HepG2 (cell line): ENCODE results near the gene RAB3A. TPM values are rescaled to one million over a fixed set of nuclear protein-coding genes. Genes with fewer than 3 reads are reported as not detected.

Experiments
- ARNTL ChIP-seq: sonication (generic); formaldehyde crosslinking; IDR thresholded peaks from 2 replicates; pipeline ENCODE4 v1.4.0; 2020; ENCODE audit warnings: mild to moderate bottlenecking, missing genetic modification reagents
- ASH2L ChIP-seq: fragments of 300-600, 200-600 bp; sonication (generic); IDR thresholded peaks from 2 replicates; pipeline ENCODE4 v1.7.0; 2017; ENCODE audit warnings: low read depth, mild to moderate bottlenecking, moderate library complexity, mixed read lengths, low read length; ENCODE audit not compliant: insufficient read length
- BATF2 ChIP-seq: sonication (generic); formaldehyde crosslinking; IDR thresholded peaks from 2 replicates; pipeline ENCODE4 v1.8.0; 2022; ENCODE audit warnings: mild to moderate bottlenecking, missing genetic modification reagents, moderate library complexity
- CBX5 ChIP-seq: sonication (generic); formaldehyde crosslinking; IDR thresholded peaks from 2 replicates; pipeline ENCODE4 v1.4.0; 2020; ENCODE audit warnings: missing genetic modification reagents, borderline replicate concordance
- ERF ChIP-seq: IDR thresholded peaks from 2 replicates; pipeline ENCODE4 v1.6.1; 2018; ENCODE audit warnings: missing biosample characterization, missing genetic modification reagents
- GABPB1 ChIP-seq: IDR thresholded peaks from 2 replicates; pipeline ENCODE4 v1.6.1; 2016; ENCODE audit warnings: mild to moderate bottlenecking, missing genetic modification reagents, moderate library complexity, missing compliant biosample characterization
- KDM5A ChIP-seq: fragments of 200-600 bp; sonication (generic); IDR thresholded peaks from 2 replicates; pipeline ENCODE4 v1.7.0; 2018; ENCODE audit warnings: antibody characterized with exemption, mild to moderate bottlenecking, low read length, borderline replicate concordance
- LCORL ChIP-seq, 2 experiments: fragments of 450-650 bp in 1 of 2; sonication (generic) in 1 of 2; formaldehyde crosslinking in 1 of 2; IDR thresholded peaks; 2 replicates each; pipeline versions ENCODE4 v1.5.0 to v1.6.1; 2017 to 2020; ENCODE audit warnings: antibody characterized with exemption in 1 of 2, missing genetic modification reagents in 1 of 2
- NKX3-1 ChIP-seq: sonication (generic); formaldehyde crosslinking; IDR thresholded peaks from 2 replicates; pipeline ENCODE4 v1.5.0; 2020; ENCODE audit warnings: missing genetic modification reagents
- NR2F2 ChIP-seq: IDR thresholded peaks from 2 replicates; pipeline ENCODE4 v1.6.1; 2012; ENCODE audit warnings: low read depth, inconsistent platforms, borderline replicate concordance
- SALL1 ChIP-seq: sonication (generic); formaldehyde crosslinking; IDR thresholded peaks from 2 replicates; pipeline ENCODE4 v1.8.0; 2022; ENCODE audit warnings: mild to moderate bottlenecking, missing genetic modification reagents
- WIZ ChIP-seq: sonication (generic); formaldehyde crosslinking; IDR thresholded peaks from 2 replicates; pipeline ENCODE4 v1.5.1; 2020; ENCODE audit warnings: mild to moderate bottlenecking, missing genetic modification reagents
- ZBTB40 ChIP-seq, 2 experiments: fragments of 450-650 bp in 1 of 2; sonication (generic) in 1 of 2; formaldehyde crosslinking in 1 of 2; IDR thresholded peaks; 2 replicates each; pipeline versions ENCODE4 v1.6.1 to v1.8.0; 2016 to 2022; ENCODE audit warnings: antibody characterized with exemption in 1 of 2, mild to moderate bottlenecking in 1 of 2, missing genetic modification reagents in 1 of 2
- ZC3H4 ChIP-seq: sonication (generic); formaldehyde crosslinking; IDR thresholded peaks from 2 replicates; pipeline ENCODE4 v1.4.0; 2020; ENCODE audit warnings: missing genetic modification reagents, borderline replicate concordance
- ZNF562 ChIP-seq: sonication (generic); formaldehyde crosslinking; IDR thresholded peaks from 2 replicates; pipeline ENCODE4 v1.8.0; 2022; ENCODE audit warnings: missing genetic modification reagents, borderline replicate concordance
- ZNF563 ChIP-seq: sonication (generic); formaldehyde crosslinking; IDR thresholded peaks from 2 replicates; pipeline ENCODE4 v1.8.0; 2022; ENCODE audit warnings: mild to moderate bottlenecking, moderate library complexity, missing genetic modification reagents
- ZNF670 ChIP-seq: sonication (generic); formaldehyde crosslinking; IDR thresholded peaks from 2 replicates; pipeline ENCODE4 v1.8.0; 2022; ENCODE audit warnings: mild to moderate bottlenecking, missing genetic modification reagents, borderline replicate concordance
- ZNF678 ChIP-seq: sonication (generic); formaldehyde crosslinking; IDR thresholded peaks from 2 replicates; pipeline ENCODE4 v1.4.0; 2020; ENCODE audit warnings: mild to moderate bottlenecking, missing genetic modification reagents
- ZNF747 ChIP-seq: sonication (generic); formaldehyde crosslinking; IDR thresholded peaks from 2 replicates; pipeline ENCODE4 v1.8.1; 2023; ENCODE audit warnings: missing genetic modification reagents, mild to moderate bottlenecking, borderline replicate concordance
- ZNF790 ChIP-seq: sonication (generic); formaldehyde crosslinking; IDR thresholded peaks from 2 replicates; pipeline ENCODE4 v1.8.0; 2022; ENCODE audit warnings: missing genetic modification reagents, mild to moderate bottlenecking, borderline replicate concordance
- polyA plus RNA-seq, 8 experiments: library from polyadenylated mRNA; depleted of rRNA in 3 of 8; stranded (reverse) in 7 of 8; unstranded in 1 of 8; fragments of >200 nt; fragmentation: Illumina TruSeq in 4 of 8; extraction: Trizol in 4 of 8; gene quantifications; 2 replicates each; pipeline versions ENCODE4 v1.2.1 to v1.2.3, GENCODE V29; 2011 to 2016; ENCODE audit warnings: low read depth in 4 of 8, missing spikeins in 1 of 8, mixed read lengths in 1 of 8; ENCODE audit not compliant: insufficient read depth in 1 of 8
- total RNA-seq, 5 experiments: library from RNA; depleted of rRNA; stranded (reverse); fragments of >200 nt; fragmentation: Illumina TruSeq; extraction: Trizol; gene quantifications; 2 replicates each; pipeline ENCODE4 v1.2.3, GENCODE V29; 2016; ENCODE audit warnings: low read depth in 1 of 5

RAB3A gene
- total and polyA plus RNA-seq, 2 of the 13 experiments (the other 11 are each of a cell fraction or from before 2014, with no cell fraction given) = 0.58 to 0.98 TPM

- TF ChIP-seq ZBTB40 (IDR thresholded peaks at IDR 0.05) = no peak
- TF ChIP-seq ZBTB40 (CRISPR knock-in tag; IDR thresholded peaks at IDR 0.05) = no peak
- peak; percentile 68 for TF ChIP-seq GABPB1
- no peak for TF ChIP-seq ZNF747 (CRISPR knock-in tag)
- no peak for TF ChIP-seq ZNF562
- no peak for TF ChIP-seq KDM5A
- TF ChIP-seq ARNTL = no peak
- TF ChIP-seq ZC3H4 (CRISPR knock-in tag) = no peak
- TF ChIP-seq ZNF678 (CRISPR knock-in tag) = 0 out of 2 replicates have a peak, but pooled peaks have one; percentile 13
- no peak for TF ChIP-seq CBX5 (CRISPR knock-in tag)
- TF ChIP-seq ASH2L = peak; percentile 40
- TF ChIP-seq ZNF563 = no peak
- TF ChIP-seq BATF2 = no peak
- no peak for TF ChIP-seq ZNF790 (CRISPR knock-in tag)
- TF ChIP-seq WIZ (CRISPR knock-in tag) = no peak
- peak; percentile 16; the same call in 1 of the 2 replicates for TF ChIP-seq ERF (CRISPR knock-in tag)
- peak; percentile 81; the same call in 1 of the 2 replicates for TF ChIP-seq ZNF670 (CRISPR knock-in tag)
- TF ChIP-seq NR2F2 = no peak
- TF ChIP-seq NKX3-1 (CRISPR knock-in tag) = no peak
- TF ChIP-seq LCORL (IDR thresholded peaks at IDR 0.05) = no peak
- TF ChIP-seq LCORL (CRISPR knock-in tag; IDR thresholded peaks at IDR 0.05) = 0 out of 2 replicates have a peak, but pooled peaks have one; percentile 26
- TF ChIP-seq SALL1 (CRISPR knock-in tag) = peak; percentile 28; the same call in 1 of the 2 replicates
Measured at GRCh38 chr19:18203863-18204393, at the start of gene RAB3A (continued).
